HG03108 (cell line): ENCODE data around the gene SMIM7.

Experiments used
- ATAC-seq: cut with Tn5 transposase; IDR thresholded peaks from one replicate; pipeline ENCODE4 v1.9.1; 2021; ENCODE audit warnings: moderate library complexity; ENCODE audit not compliant: unreplicated experiment

SMIM7 gene

GRCh38 chr19:16623576-16623975, 36.4 kb downstream of the SMIM7 start:
- no peak for ATAC-seq

GRCh38 chr19:16623066-16623465, 36.9 kb downstream of the SMIM7 start:
- ATAC-seq = no peak

GRCh38 chr19:16621165-16621800, 38.7 kb downstream of the SMIM7 start:
- no peak for ATAC-seq

GRCh38 chr19:16620584-16620983, 39.4 kb downstream of the SMIM7 start:
- no peak for ATAC-seq

- no peak for ATAC-seq
Observed at GRCh38 chr19:16620018-16620417, 39.9 kb downstream of the SMIM7 start.

GRCh38 chr19:16619457-16619856, 40.5 kb downstream of the SMIM7 start:
- no peak for ATAC-seq

GRCh38 chr19:16618248-16618647, 41.7 kb downstream of the SMIM7 start:
- no peak for ATAC-seq

- ATAC-seq = no peak
Observed at GRCh38 chr19:16615808-16616207, 44.1 kb downstream of the SMIM7 start.

GRCh38 chr19:16614941-16615340, 45.0 kb downstream of the SMIM7 start:
- no peak for ATAC-seq

GRCh38 chr19:16613841-16614240, 46.1 kb downstream of the SMIM7 start:
- no peak for ATAC-seq

GRCh38 chr19:16612636-16613035, 47.3 kb downstream of the SMIM7 start:
- no peak for ATAC-seq

GRCh38 chr19:16611121-16611520, 48.8 kb downstream of the SMIM7 start:
- ATAC-seq = no peak

- no peak for ATAC-seq
Observed at GRCh38 chr19:16609511-16610200, 50.3 kb downstream of the SMIM7 start.

GRCh38 chr19:16608290-16608739, 51.6 kb downstream of the SMIM7 start:
- ATAC-seq = no peak

GRCh38 chr19:16607819-16608218, 52.1 kb downstream of the SMIM7 start:
- no peak for ATAC-seq

- no peak for ATAC-seq
Observed at GRCh38 chr19:16605553-16605994, 54.4 kb downstream of the SMIM7 start.

GRCh38 chr19:16605115-16605514, 54.8 kb downstream of the SMIM7 start:
- ATAC-seq = no peak

GRCh38 chr19:16604615-16605014, 55.3 kb downstream of the SMIM7 start:
- ATAC-seq = no peak

- ATAC-seq = no peak
Observed at GRCh38 chr19:16603090-16603489, 56.9 kb downstream of the SMIM7 start.

- ATAC-seq = no peak
Observed at GRCh38 chr19:16601378-16602052, 58.4 kb downstream of the SMIM7 start.

GRCh38 chr19:16600824-16601223, 59.1 kb downstream of the SMIM7 start:
- ATAC-seq = no peak
